OCI-LY3 (cell line): ENCODE data around the gene TMEM164.

ENCODE experiments used
- H2AFZ ChIP-seq: fragments of 200-600, 300-600 bp; shearing (Covaris generic); 2 replicates; pipeline ENCODE4 v1.6.0; 2014; ENCODE audit warnings: antibody characterized with exemption, low read depth, low read length
- H3K27ac ChIP-seq: fragments of 200-600, 300-600 bp; sonication (generic); 2 replicates; pipeline ENCODE4 v1.5.1; 2014; ENCODE audit warnings: mild to moderate bottlenecking, low read length, moderate library complexity, mixed read lengths
- H3K27me3 ChIP-seq: fragments of 200-600, 300-600 bp; sonication (generic); 2 replicates; pipeline ENCODE4 v1.6.1; 2014; ENCODE audit warnings: low read depth, low read length, mixed read lengths
- H3K36me3 ChIP-seq: fragments of 200-600, 300-600 bp; sonication (generic); replicated peaks from 2 replicates; pipeline ENCODE3; 2014; ENCODE audit warnings: low read depth, low read length, mixed read lengths
- H3K4me1 ChIP-seq: fragments of 300-600, 200-600 bp; sonication (generic); 2 replicates; pipeline ENCODE4 v1.6.1; 2014; ENCODE audit warnings: low read length, mixed read lengths
- H3K4me2 ChIP-seq: fragments of 200-600, 300-600 bp; sonication (generic); 2 replicates; pipeline ENCODE4 v1.6.1; 2014; ENCODE audit warnings: low read length, mixed read lengths
- H3K4me3 ChIP-seq: fragments of 300-600, 200-600 bp; sonication (generic); 2 replicates; pipeline ENCODE4 v1.5.1; 2014; ENCODE audit warnings: antibody characterized with exemption, mild to moderate bottlenecking, low read length, moderate library complexity
- H3K79me2 ChIP-seq: fragments of 300-600, 200-600 bp; shearing (Covaris generic); 2 replicates; pipeline ENCODE4 v1.6.1; 2014; ENCODE audit warnings: mild to moderate bottlenecking, low read length, mixed read lengths
- H3K9ac ChIP-seq: fragments of 300-600, 200-600 bp; shearing (Covaris generic); 2 replicates; pipeline ENCODE4 v1.6.0; 2014; ENCODE audit warnings: mild to moderate bottlenecking, low read length, moderate library complexity
- H3K9me3 ChIP-seq: fragments of 200-600, 300-600 bp; shearing (Covaris generic); 2 replicates; pipeline ENCODE4 v1.6.1; 2014; ENCODE audit warnings: low read length, mixed read lengths; ENCODE audit not compliant: insufficient read depth
- H4K20me1 ChIP-seq: fragments of 200-600, 300-600 bp; sonication (generic); 2 replicates; pipeline ENCODE4 v1.6.1; 2016; ENCODE audit warnings: low read length, mixed read lengths; ENCODE audit not compliant: insufficient read depth
- CTCF ChIP-seq: fragments of 200-600, 300-600 bp; sonication (generic); IDR thresholded peaks from 2 replicates; pipeline ENCODE4 v1.5.1; 2014; ENCODE audit warnings: antibody characterized with exemption, low read length, low read depth
- EZH2phosphoT487 ChIP-seq: fragments of 200-600 bp; shearing (Covaris generic); IDR thresholded peaks from 2 replicates; pipeline ENCODE4 v1.6.1; 2018; ENCODE audit warnings: antibody characterized with exemption, mixed run types, low read depth

The TMEM164 gene

DNA sequence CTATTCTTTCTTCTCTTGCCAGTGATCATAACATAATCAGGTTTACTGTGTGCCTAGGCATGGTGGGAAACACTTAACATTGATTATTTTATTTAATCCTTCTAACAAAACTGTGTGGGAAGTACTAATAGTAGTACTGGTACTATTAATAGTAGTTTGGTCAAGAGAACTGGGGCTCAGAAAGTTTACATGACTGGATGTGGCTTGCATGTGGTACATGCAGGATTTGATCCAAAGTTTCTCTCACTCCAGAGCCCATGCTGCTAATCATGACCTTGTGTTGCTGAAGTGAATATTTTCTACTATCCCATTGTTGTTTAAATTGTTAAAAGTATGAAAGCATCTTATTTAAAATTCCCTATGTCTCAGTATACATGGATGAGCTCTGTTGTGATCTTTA lies 78.4 kb downstream of the TMEM164 start:
- Histone ChIP-seq H3K4me2 (no peak overlapping the region), H3K79me2 (no peaks in the 10 kb centered on the region), H4K20me1 (0 out of 2 replicates have a peak, but pooled peaks cover 4% of the 10 kb centered on the region), H3K9ac (no peak overlapping the region), H3K27me3 (no peaks in the 10 kb centered on the region), H3K27ac (no peak overlapping the region), H3K36me3 (no peaks in the 10 kb centered on the region), H2AFZ (no peak overlapping the region), H3K4me1 (no peaks in the 10 kb centered on the region), H3K4me3 (no peak overlapping the region), H3K9me3 (no peaks in the 10 kb centered on the region)
- TF ChIP-seq EZH2phosphoT487 (no peak), CTCF (no peak)

- no peaks in the 10 kb centered on the region for H3K27me3 ChIP-seq
- H2AFZ ChIP-seq: no peak overlapping the region
- TF ChIP-seq CTCF (no peak), EZH2phosphoT487 (no peak)
These were observed 78.8 kb downstream of the TMEM164 start for GRCh38 chrX:110081740-110082139.

GRCh38 chrX:110082161-110082560 lies 79.2 kb downstream of the TMEM164 start:
- H3K4me2 ChIP-seq: no peak overlapping the region
- no peak overlapping the region for H3K27ac ChIP-seq
- H3K9me3 ChIP-seq: no peaks in the 10 kb centered on the region
- TF ChIP-seq CTCF (no peak), EZH2phosphoT487 (no peak)
- no peaks in the 10 kb centered on the region for H3K27me3 ChIP-seq
- H2AFZ ChIP-seq: no peak overlapping the region
- no peaks in the 10 kb centered on the region for H3K36me3 ChIP-seq
- no peaks in the 10 kb centered on the region for H3K4me1 ChIP-seq
- 0 out of 2 replicates have a peak, but pooled peaks cover 4% of the 10 kb centered on the region for H4K20me1 ChIP-seq
- no peak overlapping the region for H3K4me3 ChIP-seq
- H3K79me2 ChIP-seq: no peaks in the 10 kb centered on the region
- no peak overlapping the region for H3K9ac ChIP-seq

More at GRCh38 chrX:110081740-110082139, 78.8 kb downstream of the TMEM164 start:
- Histone ChIP-seq H3K36me3 (no peaks in the 10 kb centered on the region), H3K9me3 (no peaks in the 10 kb centered on the region), H3K9ac (no peak overlapping the region), H3K79me2 (no peaks in the 10 kb centered on the region), H3K27ac (no peak overlapping the region), H3K4me1 (no peaks in the 10 kb centered on the region), H4K20me1 (0 out of 2 replicates have a peak, but pooled peaks cover 4% of the 10 kb centered on the region), H3K4me3 (no peak overlapping the region), H3K4me2 (no peak overlapping the region)

GRCh38 chrX:110086162-110086915 lies 83.4 kb downstream of the TMEM164 start:
- TF ChIP-seq CTCF (no peak), EZH2phosphoT487 (no peak)
- Histone ChIP-seq H3K4me3 (no peak overlapping the region), H3K36me3 (no peaks in the 10 kb centered on the region), H3K9me3 (no peaks in the 10 kb centered on the region), H3K4me2 (no peak overlapping the region), H3K27me3 (no peaks in the 10 kb centered on the region), H3K79me2 (no peaks in the 10 kb centered on the region), H3K27ac (no peak overlapping the region), H4K20me1 (peaks cover 14% of the 10 kb centered on the region), H2AFZ (no peak overlapping the region), H3K4me1 (peaks cover 12% of the 10 kb centered on the region), H3K9ac (no peak overlapping the region)
